Measurements from ENCODE around the gene IRF2BP1. TPM values are rescaled to one million over a fixed set of nuclear protein-coding genes. Genes with fewer than 3 reads are reported as not detected.
A peak's percentile ranks its signal among the peaks of the same experiment; 100 is the strongest.

The IRF2BP1 gene
- total RNA-seq, 4 donors from 2014 or later: 14.6 to 22.4 (median 20.0) TPM

DNA sequence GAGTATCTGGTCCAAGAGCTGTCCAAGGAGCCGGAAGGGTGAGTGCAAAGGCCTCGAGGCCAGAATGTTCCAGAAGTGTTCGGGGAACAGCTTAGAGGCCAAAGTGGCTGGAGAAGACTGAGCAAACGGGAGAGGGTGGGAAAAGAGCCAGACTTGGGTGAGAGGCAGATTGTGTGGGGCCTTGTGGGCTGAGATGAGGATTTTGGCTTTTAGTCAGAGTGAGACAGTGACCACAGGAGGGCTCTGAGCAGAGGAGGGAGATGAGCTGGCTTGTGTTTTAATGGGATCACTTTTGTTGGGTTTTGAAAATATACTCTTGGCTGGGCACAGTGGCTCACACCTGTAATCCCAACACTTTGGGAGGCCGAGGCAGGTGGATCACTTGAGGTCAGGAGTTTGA is 23.0 kb upstream of the IRF2BP1 start:
- 72 to 73% methylated on average over 4 to 5 of the region's 5 CpGs for WGBS, 2 donors
- intact Hi-C loops (cut with DNase I): no loop called here
- H3K9me3 ChIP-seq: no peaks in the 10 kb centered on the region
- no peaks in the 10 kb centered on the region for H3K36me3 ChIP-seq
- TF ChIP-seq, protein P1, sequence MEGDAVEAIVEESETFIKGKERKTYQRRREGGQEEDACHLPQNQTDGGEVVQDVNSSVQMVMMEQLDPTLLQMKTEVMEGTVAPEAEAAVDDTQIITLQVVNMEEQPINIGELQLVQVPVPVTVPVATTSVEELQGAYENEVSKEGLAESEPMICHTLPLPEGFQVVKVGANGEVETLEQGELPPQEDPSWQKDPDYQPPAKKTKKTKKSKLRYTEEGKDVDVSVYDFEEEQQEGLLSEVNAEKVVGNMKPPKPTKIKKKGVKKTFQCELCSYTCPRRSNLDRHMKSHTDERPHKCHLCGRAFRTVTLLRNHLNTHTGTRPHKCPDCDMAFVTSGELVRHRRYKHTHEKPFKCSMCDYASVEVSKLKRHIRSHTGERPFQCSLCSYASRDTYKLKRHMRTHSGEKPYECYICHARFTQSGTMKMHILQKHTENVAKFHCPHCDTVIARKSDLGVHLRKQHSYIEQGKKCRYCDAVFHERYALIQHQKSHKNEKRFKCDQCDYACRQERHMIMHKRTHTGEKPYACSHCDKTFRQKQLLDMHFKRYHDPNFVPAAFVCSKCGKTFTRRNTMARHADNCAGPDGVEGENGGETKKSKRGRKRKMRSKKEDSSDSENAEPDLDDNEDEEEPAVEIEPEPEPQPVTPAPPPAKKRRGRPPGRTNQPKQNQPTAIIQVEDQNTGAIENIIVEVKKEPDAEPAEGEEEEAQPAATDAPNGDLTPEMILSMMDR (IDR thresholded peaks at IDR 0.05): no peak
- TF ChIP-seq POLR2A (IDR thresholded peaks at IDR 0.05): no peak
- peaks cover 0 to 32% (median 0%) of the 10 kb centered on the region in 4 donors for H3K27me3 ChIP-seq
- no peak overlapping the region for H3K27ac ChIP-seq
- H3K4me1 ChIP-seq: no peaks in the 10 kb centered on the region
- H3K4me3 ChIP-seq: no peak overlapping the region
- DNase-seq: no peak

DNA sequence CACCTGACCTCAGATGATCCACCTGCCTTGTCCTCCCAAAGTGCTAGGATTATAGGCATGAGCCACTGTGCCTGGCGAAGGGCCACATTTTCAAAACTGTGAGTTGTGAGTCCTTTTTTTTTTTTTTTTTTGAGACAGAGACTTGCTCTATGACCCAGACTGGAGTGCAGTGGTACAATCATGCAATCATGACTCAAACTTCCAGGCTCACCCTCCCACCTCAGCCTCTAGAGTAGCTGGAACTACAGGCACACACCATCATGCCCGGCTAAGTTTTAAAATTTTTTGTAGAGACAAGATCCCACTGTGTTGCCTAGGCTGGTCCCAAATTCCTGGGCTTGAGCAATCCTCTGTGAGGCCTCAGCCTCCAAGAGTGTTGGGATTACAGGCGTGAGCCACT is 20.3 kb upstream of the IRF2BP1 start:
- Histone ChIP-seq H3K4me1 (peaks cover 6 to 19% (median 8%) of the 10 kb centered on the region in 3 donors), H3K9me3 (no peaks in the 10 kb centered on the region), H3K27me3 (peaks cover 0 to 6% (median 0%) of the 10 kb centered on the region in 4 donors), H3K36me3 (no peaks in the 10 kb centered on the region), H3K27ac (no peak overlapping the region), H3K4me3 (no peak overlapping the region)
- WGBS, 2 donors: 71 to 91% methylated on average over 1 to 3 of the region's 3 CpGs
- DNase-seq: no peak
- intact Hi-C loops (cut with DNase I): no loop called here
- TF ChIP-seq, protein P1 (IDR thresholded peaks at IDR 0.05): no peak
- TF ChIP-seq POLR2A (IDR thresholded peaks at IDR 0.05): no peak

GRCh38 chr19:45905011-45905410 is 19.1 kb upstream of the IRF2BP1 start:
- H3K4me3 ChIP-seq: no peak overlapping the region
- H3K27ac ChIP-seq: no peak overlapping the region
- H3K36me3 ChIP-seq: peaks cover 0 to 4% (median 0%) of the 10 kb centered on the region in 3 donors
- H3K9me3 ChIP-seq: no peaks in the 10 kb centered on the region
- TF ChIP-seq, protein P1 (IDR thresholded peaks at IDR 0.05): no peak
- TF ChIP-seq POLR2A (IDR thresholded peaks at IDR 0.05): no peak
- no peak for DNase-seq
- intact Hi-C loops (cut with DNase I): no loop called here
- 74 to 90% methylated on average over 9 to 10 of the region's 10 CpGs for WGBS, 2 donors
- H3K4me1 ChIP-seq: peaks cover 16 to 31% (median 16%) of the 10 kb centered on the region in 3 donors
- no peaks in the 10 kb centered on the region for H3K27me3 ChIP-seq

DNA sequence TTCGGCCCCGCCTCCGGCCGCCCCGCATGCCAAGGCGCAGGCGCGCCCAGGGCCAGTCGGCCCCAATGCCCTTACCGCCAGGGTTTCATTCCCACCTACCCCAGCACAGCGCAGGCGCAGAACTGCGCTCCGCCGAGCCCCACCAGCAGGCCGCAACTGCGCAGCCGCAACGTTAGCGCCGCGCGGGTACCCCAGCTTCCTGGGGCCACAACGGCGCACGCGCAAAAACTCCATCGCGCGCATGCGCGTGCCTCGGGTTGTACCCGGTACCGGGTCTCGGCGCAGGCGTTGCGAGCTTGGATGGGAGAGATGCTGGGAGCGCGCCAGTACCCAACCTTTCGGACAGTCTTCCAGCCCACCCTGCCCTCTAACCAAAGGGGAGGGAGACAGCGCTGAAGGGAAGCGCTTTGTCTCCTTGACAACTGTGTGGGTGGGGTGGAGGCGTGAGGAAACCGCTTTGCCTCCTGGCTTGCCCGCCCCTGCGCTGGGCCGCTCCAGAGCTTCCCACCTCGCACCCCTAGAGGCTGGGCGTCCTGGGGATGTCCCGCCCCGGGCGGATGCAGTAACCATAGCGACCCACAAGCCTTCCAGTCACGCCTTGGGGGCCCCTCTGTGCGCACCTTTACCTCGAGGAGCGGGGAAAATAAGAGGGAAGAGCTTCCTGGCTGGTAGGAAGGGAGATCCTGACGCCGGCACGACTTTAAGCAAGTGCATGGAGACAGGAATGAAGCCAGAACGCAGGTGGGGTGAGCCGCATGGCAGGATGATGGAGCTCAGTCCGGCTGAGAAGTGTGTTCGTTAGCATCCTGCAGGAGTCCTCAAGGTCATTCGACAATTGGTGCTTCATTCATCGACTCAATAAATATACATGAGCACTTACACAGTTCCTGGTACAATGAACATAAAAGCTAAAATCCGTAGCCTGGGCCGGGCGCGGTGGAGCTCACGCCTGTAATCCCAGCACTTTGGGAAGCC is 17.0 kb upstream of the IRF2BP1 start:
- Histone ChIP-seq H3K27me3 (no peaks in the 10 kb centered on the region), H3K9me3 (no peaks in the 10 kb centered on the region), H3K27ac (peak overlapping the region; percentile 72 to 88 (median 86)), H3K4me1 (peaks cover 16 to 34% (median 16%) of the 10 kb centered on the region in 3 donors), H3K36me3 (peaks cover 0 to 25% (median 13%) of the 10 kb centered on the region in 3 donors), H3K4me3 (peak overlapping the region; percentile 67 to 86 (median 78))
- intact Hi-C loops (cut with DNase I): no loop called here
- WGBS, 2 donors: 2 to 11% methylated on average over 9 to 18 of the region's 73 CpGs
- TF ChIP-seq, protein P1 (IDR thresholded peaks at IDR 0.05): peak in 1 of 6 experiments; percentile 60
- peak in 3 of 4 donors; percentile 15 to 75 (median 58) for TF ChIP-seq POLR2A (IDR thresholded peaks at IDR 0.05)
- peak; percentile 76 for DNase-seq
